Panc1 (cell line): ENCODE data around the gene EOLA1. TPM values are rescaled to one million over a fixed set of nuclear protein-coding genes. Genes with fewer than 3 reads are reported as not detected.
A peak's percentile ranks its signal among the peaks of the same experiment; 100 is the strongest.
"Not testable (repeated sequence)": the region's sequence is repeated elsewhere in the genome, so short reads cannot be mapped to it uniquely, and the experiment has no call there.

ENCODE experiments used
- ATAC-seq: fragments of 200-7000 bp; cut with Tn5 transposase; 2 replicates; pipeline ENCODE4 v1.9.1; 2020; ENCODE audit warnings: mild to moderate bottlenecking, moderate library complexity
- BruUV-seq: library from RNA; stranded (reverse); fragments of 400-500 nt; replicated peaks from 2 replicates; lab custom pipeline; 2021; lab: Mats Ljungman, UMichigan
- CTCF ChIA-PET: fragments of 300-600 bp; sonication (Branson Sonifier 250); formaldehyde crosslinking; loops from one replicate; lab custom pipeline; 2022; ENCODE audit warnings: antibody characterized with exemption; lab: Charles Lee
- POLR2A ChIA-PET: fragments of 300-600 bp; sonication (Branson Sonifier 250); formaldehyde crosslinking; loops from one replicate; lab custom pipeline; 2022; ENCODE audit warnings: antibody characterized with exemption; lab: Charles Lee
- DNase-seq: peaks from one replicate; pipeline ENCODE4 v3.0.0-alpha.2; 2010; ENCODE audit warnings: low read depth, low spot score
- H3K27ac ChIP-seq: 2 replicates; pipeline ENCODE4 v1.5.1; 2011; ENCODE audit warnings: mild to moderate bottlenecking, low read length, inconsistent platforms
- H3K27me3 ChIP-seq: fragments of 200-500 bp; sonication (Bioruptor generic); 2 replicates; pipeline ENCODE4 v1.6.0; 2014; ENCODE audit warnings: low read length, inconsistent platforms; ENCODE audit not compliant: control insufficient read depth, insufficient read depth
- H3K36me3 ChIP-seq: fragments of 200-500 bp; sonication (Bioruptor generic); 2 replicates; pipeline ENCODE4 v1.5.1; 2014; ENCODE audit warnings: inconsistent platforms, mild to moderate bottlenecking, low read length, moderate library complexity; ENCODE audit not compliant: control insufficient read depth, insufficient read depth
- H3K4me1 ChIP-seq: 2 replicates; pipeline ENCODE4 v1.5.1; 2011; ENCODE audit warnings: inconsistent platforms, mild to moderate bottlenecking, low read length, moderate library complexity; ENCODE audit not compliant: control insufficient read depth, insufficient read depth
- H3K4me3 ChIP-seq, 2 experiments: 2 replicates each; pipeline ENCODE4 v1.5.1; 2011 to 2012; ENCODE audit warnings: low read depth in 2 of 2, low read length in 2 of 2, mild to moderate bottlenecking in 2 of 2, inconsistent platforms in 1 of 2, moderate library complexity in 1 of 2
- H3K9me3 ChIP-seq: fragments of 200-500 bp; sonication (Bioruptor generic); 2 replicates; pipeline ENCODE4 v1.5.1; 2014; ENCODE audit warnings: low read depth, mild to moderate bottlenecking, inconsistent platforms, low read length, moderate library complexity; ENCODE audit not compliant: control insufficient read depth, insufficient read depth
- POLR2AphosphoS5 ChIP-seq: IDR thresholded peaks from 2 replicates; pipeline ENCODE4 v1.6.1; 2012; ENCODE audit warnings: mild to moderate bottlenecking, low read depth, low read length, moderate library complexity
- SIN3A ChIP-seq: IDR thresholded peaks from 2 replicates; pipeline ENCODE4 v1.6.1; 2012; ENCODE audit warnings: low read depth, mild to moderate bottlenecking, low read length, moderate library complexity, borderline replicate concordance; ENCODE audit not compliant: insufficient read depth
- TCF7L2 ChIP-seq: IDR thresholded peaks from 2 replicates; pipeline ENCODE4 v1.6.1; 2011; ENCODE audit warnings: mild to moderate bottlenecking, low read depth, low read length, inconsistent platforms
- in situ Hi-C: cut with HindIII; loops from 2 replicates; pipeline ENCODE4 v1.10.0; 2016; ENCODE audit warnings: low sequenced_read_pairs, low pct_unique_long_range_greater_than_20kb
- intact Hi-C: fragments of 100-400 bp; cut with micrococcal nuclease; formaldehyde crosslinking; loops from one replicate; pipeline ENCODE4 v1.10.0; 2022; ENCODE audit not compliant: unreplicated experiment
- total RNA-seq: library from RNA; stranded (reverse); gene quantifications from one replicate; pipeline ENCODE4 v1.2.1, GENCODE V29; 2021; ENCODE audit not compliant: unreplicated experiment
- TF ChIP-seq, protein P1 (sequence below): fragments of 450-650 bp; IDR thresholded peaks from 2 replicates; pipeline ENCODE4 v1.5.1; 2017; ENCODE audit warnings: mild to moderate bottlenecking
- TF ChIP-seq, protein P2 (sequence below), 2 experiments: IDR thresholded peaks; 2 replicates each; pipeline ENCODE4 v1.6.1; 2011 to 2012; ENCODE audit warnings: low read depth in 2 of 2, control low read depth in 1 of 2, low read length in 1 of 2, mild to moderate bottlenecking in 1 of 2, moderate library complexity in 1 of 2; ENCODE audit not compliant: insufficient read depth in 1 of 2

EOLA1 gene
- total RNA-seq, 1 experiment from 2014 or later, result 26.8 TPM

DNA sequence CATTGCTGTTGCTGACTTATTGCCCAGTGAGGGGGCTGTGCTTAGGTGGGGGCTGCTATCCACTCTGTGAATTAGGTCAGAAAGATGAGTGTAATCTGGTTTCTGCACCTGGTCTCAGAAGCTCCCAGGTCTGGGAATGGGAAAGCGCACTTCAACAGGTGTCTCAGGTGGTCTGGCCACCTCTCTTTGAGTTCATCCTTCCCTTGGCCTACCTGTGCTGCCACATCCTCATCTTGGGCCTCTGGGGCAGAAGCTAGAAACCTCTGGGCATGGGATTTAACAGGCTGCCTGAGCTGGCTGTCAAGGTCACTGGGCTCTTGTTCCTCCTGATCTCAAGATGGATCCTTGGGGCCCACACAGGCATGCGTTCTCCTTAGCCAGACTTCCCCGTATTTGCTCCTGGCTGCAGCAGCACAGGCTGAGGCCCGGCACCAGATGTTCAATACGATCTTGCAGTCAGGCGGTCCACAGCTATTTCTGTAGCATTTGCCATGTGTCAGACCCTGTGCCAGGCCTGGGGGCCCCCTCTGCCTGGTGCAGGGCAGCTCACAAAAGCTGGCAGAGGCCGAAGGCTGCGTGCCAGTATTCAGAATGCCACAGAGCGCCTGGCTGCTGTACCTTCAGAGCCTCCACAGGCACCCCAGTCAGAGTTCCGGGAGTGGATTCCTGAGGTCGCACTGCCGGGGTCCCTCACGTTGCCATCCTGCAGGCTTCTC is 14.3 kb upstream of the EOLA1 start:
- H3K27me3 ChIP-seq, in situ Hi-C loops, DNase-seq, ATAC-seq, POLR2A ChIA-PET, CTCF ChIA-PET, H3K27ac ChIP-seq, BruUV-seq, H3K36me3 ChIP-seq, H3K4me1 ChIP-seq, H3K4me3 ChIP-seq, H3K9me3 ChIP-seq, intact Hi-C loops: not testable (repeated sequence)

DNA sequence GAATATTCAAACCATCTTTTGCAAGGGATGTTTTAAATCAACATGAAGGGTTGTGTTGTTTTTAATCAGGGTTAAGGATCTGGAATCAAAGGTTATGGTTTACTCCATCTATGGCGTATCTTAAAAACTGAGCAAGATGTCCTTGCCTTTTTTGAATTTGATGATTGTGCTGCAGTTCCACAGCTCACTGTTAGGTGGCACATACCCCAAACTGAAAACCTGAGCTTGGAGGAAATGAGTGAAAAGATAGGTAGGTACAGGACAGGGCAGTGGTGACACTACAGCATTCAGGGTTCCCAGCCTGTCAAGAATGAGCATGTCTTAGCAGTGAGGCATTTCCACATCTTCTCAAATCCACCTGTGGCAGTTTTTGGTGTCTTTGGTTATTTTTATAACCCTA is 13.1 kb upstream of the EOLA1 start:
- no peak overlapping the region for H3K27ac ChIP-seq
- in situ Hi-C loops, result no loop called here
- no peaks in the 10 kb centered on the region for H3K4me1 ChIP-seq
- DNase-seq (peak; percentile 28), ATAC-seq (peak; percentile 75)
- no peaks in the 10 kb centered on the region for H3K27me3 ChIP-seq
- BruUV-seq, result TSS peak; percentile 25
- no peaks in the 10 kb centered on the region for H3K36me3 ChIP-seq
- intact Hi-C loops, result no loop called here
- no peak overlapping the region for H3K4me3 ChIP-seq
- H3K9me3 ChIP-seq, result no peaks in the 10 kb centered on the region
- ChIA-PET POLR2A (no interaction called here), CTCF (interaction anchor here (0.6 kb wide), 3 partner anchors 9 to 1159 kb away, joined by 3 to 9 read pairs (median 3); no protein-coding TSS in a partner anchor)
- no peak for TF ChIP-seq SIN3A
- TF ChIP-seq, protein P1, sequence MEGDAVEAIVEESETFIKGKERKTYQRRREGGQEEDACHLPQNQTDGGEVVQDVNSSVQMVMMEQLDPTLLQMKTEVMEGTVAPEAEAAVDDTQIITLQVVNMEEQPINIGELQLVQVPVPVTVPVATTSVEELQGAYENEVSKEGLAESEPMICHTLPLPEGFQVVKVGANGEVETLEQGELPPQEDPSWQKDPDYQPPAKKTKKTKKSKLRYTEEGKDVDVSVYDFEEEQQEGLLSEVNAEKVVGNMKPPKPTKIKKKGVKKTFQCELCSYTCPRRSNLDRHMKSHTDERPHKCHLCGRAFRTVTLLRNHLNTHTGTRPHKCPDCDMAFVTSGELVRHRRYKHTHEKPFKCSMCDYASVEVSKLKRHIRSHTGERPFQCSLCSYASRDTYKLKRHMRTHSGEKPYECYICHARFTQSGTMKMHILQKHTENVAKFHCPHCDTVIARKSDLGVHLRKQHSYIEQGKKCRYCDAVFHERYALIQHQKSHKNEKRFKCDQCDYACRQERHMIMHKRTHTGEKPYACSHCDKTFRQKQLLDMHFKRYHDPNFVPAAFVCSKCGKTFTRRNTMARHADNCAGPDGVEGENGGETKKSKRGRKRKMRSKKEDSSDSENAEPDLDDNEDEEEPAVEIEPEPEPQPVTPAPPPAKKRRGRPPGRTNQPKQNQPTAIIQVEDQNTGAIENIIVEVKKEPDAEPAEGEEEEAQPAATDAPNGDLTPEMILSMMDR, result peak; percentile 72

DNA sequence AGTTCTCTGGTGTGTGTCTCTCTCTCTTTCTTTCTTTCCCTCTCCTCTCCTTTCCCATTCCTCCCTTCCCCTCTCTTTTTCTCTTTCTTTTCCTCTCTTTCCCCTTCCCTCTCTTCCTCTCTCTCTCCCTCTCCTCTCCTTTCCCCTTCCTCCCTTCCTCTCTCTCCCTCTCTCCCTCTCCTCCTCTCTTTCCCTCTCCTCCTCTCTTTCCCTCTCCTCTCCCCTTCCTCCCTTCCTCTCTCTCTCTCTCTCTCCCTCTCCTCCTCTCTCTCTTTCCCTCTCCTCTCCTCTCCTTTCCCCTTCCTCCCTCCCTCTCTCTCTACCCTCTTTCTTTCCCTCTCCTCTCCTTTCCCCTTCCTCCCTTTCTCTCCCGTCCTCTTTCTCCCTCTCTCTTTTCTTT is 12.4 kb upstream of the EOLA1 start:
- intact Hi-C loops (no loop called here), in situ Hi-C loops (no loop called here)
- H3K9me3 ChIP-seq, result no peaks in the 10 kb centered on the region
- ChIA-PET POLR2A (no interaction called here), CTCF (interaction anchor here (0.6 to 0.7 kb wide), 2 partner anchors 16 to 896 kb away, joined by 8 to 9 read pairs; no protein-coding TSS in a partner anchor)
- H3K4me1 ChIP-seq, result no peaks in the 10 kb centered on the region
- no peaks in the 10 kb centered on the region for H3K27me3 ChIP-seq
- TF ChIP-seq, protein P1, result no peak
- TF ChIP-seq, protein P2, sequence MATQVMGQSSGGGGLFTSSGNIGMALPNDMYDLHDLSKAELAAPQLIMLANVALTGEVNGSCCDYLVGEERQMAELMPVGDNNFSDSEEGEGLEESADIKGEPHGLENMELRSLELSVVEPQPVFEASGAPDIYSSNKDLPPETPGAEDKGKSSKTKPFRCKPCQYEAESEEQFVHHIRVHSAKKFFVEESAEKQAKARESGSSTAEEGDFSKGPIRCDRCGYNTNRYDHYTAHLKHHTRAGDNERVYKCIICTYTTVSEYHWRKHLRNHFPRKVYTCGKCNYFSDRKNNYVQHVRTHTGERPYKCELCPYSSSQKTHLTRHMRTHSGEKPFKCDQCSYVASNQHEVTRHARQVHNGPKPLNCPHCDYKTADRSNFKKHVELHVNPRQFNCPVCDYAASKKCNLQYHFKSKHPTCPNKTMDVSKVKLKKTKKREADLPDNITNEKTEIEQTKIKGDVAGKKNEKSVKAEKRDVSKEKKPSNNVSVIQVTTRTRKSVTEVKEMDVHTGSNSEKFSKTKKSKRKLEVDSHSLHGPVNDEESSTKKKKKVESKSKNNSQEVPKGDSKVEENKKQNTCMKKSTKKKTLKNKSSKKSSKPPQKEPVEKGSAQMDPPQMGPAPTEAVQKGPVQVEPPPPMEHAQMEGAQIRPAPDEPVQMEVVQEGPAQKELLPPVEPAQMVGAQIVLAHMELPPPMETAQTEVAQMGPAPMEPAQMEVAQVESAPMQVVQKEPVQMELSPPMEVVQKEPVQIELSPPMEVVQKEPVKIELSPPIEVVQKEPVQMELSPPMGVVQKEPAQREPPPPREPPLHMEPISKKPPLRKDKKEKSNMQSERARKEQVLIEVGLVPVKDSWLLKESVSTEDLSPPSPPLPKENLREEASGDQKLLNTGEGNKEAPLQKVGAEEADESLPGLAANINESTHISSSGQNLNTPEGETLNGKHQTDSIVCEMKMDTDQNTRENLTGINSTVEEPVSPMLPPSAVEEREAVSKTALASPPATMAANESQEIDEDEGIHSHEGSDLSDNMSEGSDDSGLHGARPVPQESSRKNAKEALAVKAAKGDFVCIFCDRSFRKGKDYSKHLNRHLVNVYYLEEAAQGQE (IDR thresholded peaks at IDR 0.05; ENCODE audit: insufficient read depth in 1 of 2, low read depth in 2 of 2, low read length in 1 of 2), result no peak
- TF ChIP-seq SIN3A (no peak), TCF7L2 (no peak), POLR2AphosphoS5 (no peak)
- no peak for ATAC-seq
- H3K36me3 ChIP-seq, result no peaks in the 10 kb centered on the region
- no peak overlapping the region for H3K4me3 ChIP-seq
- BruUV-seq, result no TSS peak
- H3K27ac ChIP-seq, result no peak overlapping the region
- DNase-seq, result no peak
